Neuron (in vitro differentiated cells): ENCODE measurements around the gene UNC93A.
A peak's percentile ranks its signal among the peaks of the same experiment; 100 is the strongest.
"Not testable (repeated sequence)": the region's sequence is repeated elsewhere in the genome, so short reads cannot be mapped to it uniquely, and the experiment has no call there.

Experiments
- H2AFZ ChIP-seq: one replicate; pipeline ENCODE4 v1.6.1; 2013; ENCODE audit warnings: low read depth, mild to moderate bottlenecking, inconsistent platforms, low read length, moderate library complexity
- H3K27me3 ChIP-seq: one replicate; pipeline ENCODE4 v1.6.1; 2013; ENCODE audit warnings: low read length; ENCODE audit not compliant: insufficient read depth
- H3K36me3 ChIP-seq: one replicate; pipeline ENCODE4 v1.6.1; 2013; ENCODE audit warnings: low read length; ENCODE audit not compliant: insufficient read depth
- H3K4me1 ChIP-seq: one replicate; pipeline ENCODE4 v1.6.1; 2013; ENCODE audit warnings: low read length; ENCODE audit not compliant: insufficient read depth
- H3K4me3 ChIP-seq: 2 replicates; pipeline ENCODE4 v1.5.1; 2013; ENCODE audit warnings: mild to moderate bottlenecking, low read length, moderate library complexity
- H3K9me3 ChIP-seq: one replicate; pipeline ENCODE4 v1.6.1; 2013; ENCODE audit warnings: low read length

UNC93A gene

DNA sequence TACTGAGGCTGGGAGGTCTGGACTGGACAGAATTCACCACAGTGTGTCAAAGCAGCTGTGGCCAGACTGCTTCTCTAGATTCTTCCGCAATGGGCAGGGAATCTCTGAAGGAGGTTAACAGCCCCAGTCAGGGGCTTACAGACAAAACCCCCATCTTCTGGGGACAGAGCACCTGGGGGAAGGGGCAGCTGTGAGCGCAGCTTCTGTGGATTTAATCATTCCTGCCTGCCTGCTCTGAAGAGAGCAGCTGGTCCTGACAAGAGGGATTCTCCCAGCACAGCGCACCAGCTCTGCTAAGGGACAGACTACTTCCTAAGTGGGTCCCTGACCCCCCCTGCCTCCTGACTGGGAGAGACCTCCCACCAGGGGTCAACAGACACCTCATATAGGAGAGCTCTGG lies 32.5 kb upstream of the UNC93A start:
- H2AFZ ChIP-seq: no peak overlapping the region
- H3K4me3 ChIP-seq: no peak overlapping the region
- H3K9me3 ChIP-seq: peaks cover 9% of the 10 kb centered on the region
- no peaks in the 10 kb centered on the region for H3K36me3 ChIP-seq
- H3K4me1 ChIP-seq: no peaks in the 10 kb centered on the region
- no peaks in the 10 kb centered on the region for H3K27me3 ChIP-seq

GRCh38 chr6:167266057-167266829 lies 24.9 kb upstream of the UNC93A start:
- H3K27me3 ChIP-seq, H3K9me3 ChIP-seq, H3K36me3 ChIP-seq: not testable (repeated sequence)
- Histone ChIP-seq H2AFZ (peak overlapping the region; percentile 2), H3K4me3 (peak overlapping the region; percentile 37), H3K4me1 (peaks cover 22% of the 10 kb centered on the region)

DNA sequence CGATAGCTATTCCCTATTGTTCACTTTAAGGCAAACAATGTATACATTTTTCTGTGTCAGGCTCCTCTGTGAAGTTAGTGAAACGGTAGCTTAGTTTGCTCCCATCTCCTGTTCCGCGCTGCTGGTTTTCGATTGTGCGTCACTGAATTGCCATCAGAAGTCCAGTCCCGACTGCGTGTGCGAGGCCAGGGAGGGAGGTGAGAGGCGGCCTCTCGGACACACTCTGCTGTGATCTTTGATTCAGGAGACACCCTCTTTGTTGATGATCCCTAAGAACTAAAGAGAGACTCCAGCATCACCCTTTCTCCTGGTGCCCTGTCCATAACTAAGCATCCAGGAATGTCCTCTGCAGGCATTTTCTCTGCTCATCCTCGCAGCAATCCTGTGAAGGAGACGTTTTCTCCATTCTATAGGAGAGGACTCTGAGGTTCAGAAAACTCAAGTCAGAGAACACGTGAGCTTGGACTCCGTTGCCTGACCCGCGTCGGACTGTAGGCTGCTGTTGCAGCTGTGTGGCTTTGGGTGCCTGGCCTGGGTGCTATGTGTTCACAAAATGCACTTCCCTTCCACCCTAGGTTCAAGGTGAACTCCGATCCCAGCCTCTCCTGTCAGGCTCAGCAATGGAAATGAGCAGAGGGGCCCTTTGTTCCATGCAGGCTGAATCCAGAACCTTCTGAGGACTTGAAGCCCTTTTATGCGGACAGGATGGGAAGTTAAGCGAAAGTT lies 24.1 kb upstream of the UNC93A start:
- H2AFZ ChIP-seq: peak overlapping the region; percentile 2
- no peaks in the 10 kb centered on the region for H3K27me3 ChIP-seq
- H3K4me3 ChIP-seq: peak overlapping the region; percentile 33
- peaks cover 22% of the 10 kb centered on the region for H3K4me1 ChIP-seq
- no peaks in the 10 kb centered on the region for H3K36me3 ChIP-seq
- no peaks in the 10 kb centered on the region for H3K9me3 ChIP-seq

- not testable (repeated sequence) for H3K36me3 ChIP-seq, H3K4me3 ChIP-seq, H3K9me3 ChIP-seq, H2AFZ ChIP-seq, H3K27me3 ChIP-seq
- H3K4me1 ChIP-seq: peaks cover 22% of the 10 kb centered on the region
These were observed 23.6 kb upstream of the UNC93A start for GRCh38 chr6:167267556-167267898.

GRCh38 chr6:167267921-167268401 lies 23.2 kb upstream of the UNC93A start:
- no peaks in the 10 kb centered on the region for H3K9me3 ChIP-seq
- no peaks in the 10 kb centered on the region for H3K27me3 ChIP-seq
- no peak overlapping the region for H2AFZ ChIP-seq
- peaks cover 22% of the 10 kb centered on the region for H3K4me1 ChIP-seq
- H3K36me3 ChIP-seq: no peaks in the 10 kb centered on the region
- no peak overlapping the region for H3K4me3 ChIP-seq

- H3K36me3 ChIP-seq: no peaks in the 10 kb centered on the region
- no peak overlapping the region for H3K4me3 ChIP-seq
- no peaks in the 10 kb centered on the region for H3K9me3 ChIP-seq
These were observed 22.3 kb upstream of the UNC93A start for GRCh38 chr6:167268683-167269280.

DNA sequence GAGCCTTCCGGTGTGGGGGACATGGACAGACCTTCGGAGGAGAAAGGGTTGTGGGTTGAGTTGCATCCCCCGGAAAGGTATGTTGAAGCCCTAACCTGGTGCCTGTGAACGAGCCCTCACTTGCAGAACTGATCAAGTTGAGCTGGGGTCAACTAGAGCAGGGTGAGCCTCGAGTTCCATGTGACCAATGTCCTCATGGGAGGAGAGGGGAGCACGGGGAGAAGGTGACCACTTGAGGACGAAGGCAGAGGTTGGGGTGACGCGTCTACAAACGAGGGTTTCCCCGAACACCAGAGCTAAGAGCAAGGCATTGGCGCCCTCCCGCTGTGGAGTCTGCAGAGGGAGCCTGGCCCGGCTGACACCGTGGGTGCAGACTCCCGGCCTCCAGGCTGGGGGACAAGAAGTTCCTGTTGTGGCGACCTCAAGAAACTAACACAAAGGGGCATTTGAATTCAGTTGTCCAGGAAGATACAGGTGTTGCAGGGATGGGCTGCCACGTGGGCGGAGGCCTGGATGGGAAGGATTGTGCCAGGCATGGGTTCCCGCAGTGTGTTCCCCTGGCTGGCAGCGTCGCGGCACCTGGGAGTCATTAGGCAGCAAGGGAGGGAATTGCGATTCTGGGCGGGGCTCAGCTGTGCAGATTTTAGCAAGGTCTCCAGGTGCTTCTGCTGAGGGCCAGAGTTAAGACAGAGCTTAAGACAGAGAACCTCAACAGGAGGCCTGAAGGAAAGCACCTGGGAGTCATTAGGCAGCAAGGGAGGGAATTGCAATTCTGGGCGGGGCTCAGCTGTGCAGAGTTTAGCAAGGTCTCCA lies 20.4 kb upstream of the UNC93A start:
- Histone ChIP-seq H3K4me3 (no peak overlapping the region), H3K27me3 (no peaks in the 10 kb centered on the region), H2AFZ (no peak overlapping the region), H3K4me1 (peaks cover 16% of the 10 kb centered on the region), H3K36me3 (no peaks in the 10 kb centered on the region), H3K9me3 (no peaks in the 10 kb centered on the region)

More at GRCh38 chr6:167268683-167269280, 22.3 kb upstream of the UNC93A start:
- Histone ChIP-seq H3K4me1 (peaks cover 22% of the 10 kb centered on the region), H2AFZ (no peak overlapping the region), H3K27me3 (no peaks in the 10 kb centered on the region)

DNA sequence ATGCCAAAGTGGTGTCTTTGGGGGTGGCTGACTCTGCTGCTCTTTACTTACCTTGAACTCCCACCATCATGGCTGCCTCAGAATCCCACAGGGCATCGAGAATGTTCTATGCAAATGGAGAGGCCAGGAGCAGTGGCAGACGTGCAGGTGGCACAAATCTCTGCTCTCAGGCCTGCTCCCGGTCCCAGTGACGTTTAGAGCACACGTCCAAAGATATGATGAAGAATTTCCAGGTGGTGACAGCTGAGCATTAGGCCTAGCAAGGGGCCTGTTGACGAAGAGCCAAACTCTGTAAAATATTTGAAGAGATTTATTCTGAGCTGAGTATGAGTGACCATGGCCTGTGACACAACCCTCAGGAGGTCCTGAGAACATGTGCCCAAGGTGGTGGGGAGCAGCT lies 19.0 kb upstream of the UNC93A start:
- Histone ChIP-seq H3K36me3 (no peaks in the 10 kb centered on the region), H3K27me3 (no peaks in the 10 kb centered on the region), H2AFZ (no peak overlapping the region), H3K4me3 (no peak overlapping the region), H3K4me1 (peaks cover 10% of the 10 kb centered on the region), H3K9me3 (no peaks in the 10 kb centered on the region)

DNA sequence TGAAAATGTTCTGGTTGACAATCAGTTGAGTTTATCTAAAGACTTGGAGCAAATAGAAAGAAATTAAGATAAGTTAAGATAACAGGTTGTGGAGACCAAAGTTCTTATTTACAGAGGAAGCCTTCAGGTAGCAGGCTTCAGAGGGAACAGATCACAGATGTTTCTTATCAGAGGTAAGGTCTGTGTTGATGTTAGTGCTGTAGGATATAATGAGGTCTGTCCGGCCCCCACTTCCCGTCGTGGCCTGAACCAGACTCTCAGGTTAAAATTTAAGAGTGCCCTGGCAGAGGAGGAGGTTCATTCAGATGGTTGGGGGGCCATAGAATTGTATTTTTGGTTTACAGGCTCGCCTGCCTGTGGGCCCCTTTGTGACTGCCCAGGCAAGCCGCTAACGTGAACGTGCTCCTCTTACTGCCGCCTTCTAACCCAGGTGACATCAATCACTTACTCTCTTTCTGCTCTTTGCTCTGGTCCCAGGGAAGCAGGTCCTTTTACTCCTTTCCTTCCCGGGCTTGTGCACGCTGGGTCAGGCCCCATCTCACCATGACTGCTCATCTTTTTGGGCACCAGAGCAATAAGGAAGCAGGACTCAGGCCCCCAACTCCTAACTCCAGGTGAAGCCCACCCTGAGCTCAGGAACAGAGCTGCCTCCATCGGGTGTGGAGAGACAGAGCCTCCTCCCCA lies 18.3 kb upstream of the UNC93A start:
- Histone ChIP-seq H2AFZ (no peak overlapping the region), H3K27me3 (no peaks in the 10 kb centered on the region), H3K36me3 (no peaks in the 10 kb centered on the region), H3K4me1 (peaks cover 5% of the 10 kb centered on the region), H3K4me3 (no peak overlapping the region), H3K9me3 (no peaks in the 10 kb centered on the region)

- H3K36me3 ChIP-seq: no peaks in the 10 kb centered on the region
- no peak overlapping the region for H2AFZ ChIP-seq
- no peaks in the 10 kb centered on the region for H3K27me3 ChIP-seq
- no peak overlapping the region for H3K4me3 ChIP-seq
- H3K4me1 ChIP-seq: peaks cover 12% of the 10 kb centered on the region
- no peaks in the 10 kb centered on the region for H3K9me3 ChIP-seq
These were observed 16.8 kb upstream of the UNC93A start for GRCh38 chr6:167274270-167274669.

- Histone ChIP-seq H3K36me3 (no peaks in the 10 kb centered on the region), H3K4me1 (peaks cover 20% of the 10 kb centered on the region), H3K4me3 (no peak overlapping the region), H2AFZ (no peak overlapping the region), H3K27me3 (no peaks in the 10 kb centered on the region), H3K9me3 (no peaks in the 10 kb centered on the region)
These were observed 16.1 kb upstream of the UNC93A start for GRCh38 chr6:167275001-167275400.

DNA sequence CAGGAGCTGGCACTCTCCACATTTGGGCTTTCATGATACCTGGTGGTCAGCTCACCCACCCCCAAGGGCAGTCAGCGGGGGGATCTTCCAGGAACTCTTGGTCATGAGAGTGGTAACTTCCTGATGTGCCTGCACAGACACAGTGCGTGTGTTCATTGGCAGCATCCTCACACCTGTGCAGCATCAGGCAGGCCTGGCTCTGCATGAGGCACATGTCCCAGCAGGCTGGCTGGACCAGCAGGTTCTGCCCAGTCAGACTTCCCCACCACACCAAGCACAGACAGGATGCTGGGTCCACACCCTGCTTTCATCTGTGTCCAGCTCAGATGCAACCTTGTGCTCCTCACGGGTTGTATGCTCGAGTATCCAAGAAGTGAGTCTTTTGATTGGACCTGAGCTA lies 15.7 kb upstream of the UNC93A start:
- Histone ChIP-seq H3K9me3 (no peaks in the 10 kb centered on the region), H3K4me1 (peaks cover 22% of the 10 kb centered on the region), H3K27me3 (no peaks in the 10 kb centered on the region), H3K4me3 (no peak overlapping the region), H3K36me3 (no peaks in the 10 kb centered on the region), H2AFZ (no peak overlapping the region)
